BE2C (cell line): ENCODE measurements around the gene AMZ1.
"Not testable (repeated sequence)": the region's sequence is repeated elsewhere in the genome, so short reads cannot be mapped to it uniquely, and the experiment has no call there.

ENCODE experiments used
- DNase-seq: peaks from one replicate; pipeline ENCODE4 v3.0.0-alpha.2; 2020
- H3K27me3 ChIP-seq: fragments of 250-450 bp; sonication (Bioruptor Pico); 2 replicates; pipeline ENCODE4 v1.5.1; 2020; ENCODE audit warnings: mild to moderate bottlenecking
- H3K36me3 ChIP-seq: fragments of 250-450 bp; sonication (Bioruptor Pico); 2 replicates; pipeline ENCODE4 v1.5.1; 2020; ENCODE audit warnings: mild to moderate bottlenecking
- H3K4me1 ChIP-seq: fragments of 250-450 bp; sonication (Bioruptor Pico); 2 replicates; pipeline ENCODE4 v1.5.1; 2020
- H3K4me3 ChIP-seq: 2 replicates; pipeline ENCODE4 v1.5.1; 2011; ENCODE audit warnings: low read depth, low read length
- H3K9me3 ChIP-seq: fragments of 250-450 bp; sonication (Bioruptor Pico); 2 replicates; pipeline ENCODE4 v1.5.1; 2020
- CTCF ChIP-seq: IDR thresholded peaks from 2 replicates; pipeline ENCODE4 v1.5.1; 2012; ENCODE audit warnings: mild to moderate bottlenecking, low read depth, low read length

Gene AMZ1

DNA sequence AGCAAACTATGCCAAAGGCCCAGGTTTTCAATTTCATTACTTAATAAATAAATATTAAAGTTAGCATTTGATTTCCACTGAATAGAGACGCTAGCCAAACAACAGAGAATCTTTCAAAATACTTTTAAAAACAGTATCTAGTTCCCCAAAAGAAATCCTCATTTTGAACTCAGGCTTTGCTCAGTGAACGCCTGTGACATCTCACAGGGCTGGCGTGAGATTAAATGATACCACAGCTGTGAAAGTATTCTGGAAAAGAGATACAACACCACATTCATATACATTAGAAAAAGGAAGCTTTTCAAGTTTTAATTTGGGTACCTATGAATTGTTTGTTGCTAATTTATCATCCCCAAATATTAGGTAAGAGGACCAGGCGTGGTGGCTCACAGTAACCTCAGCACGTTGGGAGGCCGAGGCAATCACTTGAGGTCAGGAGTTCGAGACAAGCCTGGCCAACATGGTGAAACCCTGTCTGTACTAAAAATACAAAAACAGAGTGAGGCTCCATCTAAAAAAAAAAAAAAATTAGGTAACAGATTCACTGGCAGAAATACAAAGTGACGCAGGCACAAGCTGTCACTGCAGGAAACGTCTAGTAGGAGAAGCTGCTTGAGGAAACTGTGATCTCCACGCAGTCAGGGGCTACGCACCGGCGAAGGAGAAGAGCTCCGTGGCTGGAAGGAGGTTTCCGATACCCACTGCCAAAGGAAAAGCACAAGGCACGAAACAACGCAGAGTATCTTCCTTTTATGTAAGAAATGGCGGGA lies 50.0 kb downstream of the AMZ1 start:
- H3K4me1 ChIP-seq, result peaks cover 9% of the 10 kb centered on the region
- H3K9me3 ChIP-seq, result no peaks in the 10 kb centered on the region
- no peak overlapping the region for H3K4me3 ChIP-seq
- no peaks in the 10 kb centered on the region for H3K27me3 ChIP-seq
- no peak for TF ChIP-seq CTCF
- no peak for DNase-seq
- H3K36me3 ChIP-seq, result no peaks in the 10 kb centered on the region

DNA sequence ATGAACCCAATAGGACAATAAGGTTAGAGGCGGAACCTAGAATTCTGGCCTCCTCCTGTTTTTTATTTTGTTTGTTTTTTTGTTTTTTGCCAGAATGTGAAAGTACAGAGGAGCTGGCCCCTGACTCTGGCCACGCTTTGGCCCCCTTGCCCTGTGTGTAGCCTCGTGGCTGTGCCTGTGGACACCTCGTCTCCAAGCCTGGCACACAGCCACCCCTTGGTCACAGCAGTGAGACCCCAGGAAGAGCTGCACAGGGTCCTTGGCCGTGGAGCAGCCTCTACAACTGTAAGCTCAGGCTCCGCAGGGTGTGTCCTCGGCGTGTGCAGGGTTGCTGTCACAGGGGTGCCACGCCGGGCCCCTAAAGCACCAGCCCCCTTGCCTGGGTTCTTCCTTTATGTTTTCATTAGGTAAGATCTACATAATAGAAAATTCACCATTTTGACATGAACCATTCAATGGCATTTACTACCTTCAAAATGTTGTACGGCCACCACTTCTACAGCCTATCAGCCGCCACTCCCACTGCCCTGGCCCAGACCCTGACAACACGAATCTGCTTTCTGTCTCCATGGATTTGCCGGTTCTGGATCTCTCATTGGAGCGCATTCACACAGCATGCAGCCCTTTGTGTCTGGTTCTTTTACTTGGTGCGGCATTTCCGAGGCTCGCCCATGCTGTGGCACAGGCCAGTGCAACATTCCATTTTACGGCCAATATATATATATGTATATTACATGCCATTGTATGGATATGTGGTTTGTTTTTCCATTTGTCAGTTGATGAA lies 51.0 kb downstream of the AMZ1 start:
- peaks cover 7% of the 10 kb centered on the region for H3K4me1 ChIP-seq
- no peaks in the 10 kb centered on the region for H3K27me3 ChIP-seq
- no peaks in the 10 kb centered on the region; the same call in 1 of the 2 replicates for H3K9me3 ChIP-seq
- no peaks in the 10 kb centered on the region for H3K36me3 ChIP-seq
- H3K4me3 ChIP-seq, result no peak overlapping the region
- no peak for TF ChIP-seq CTCF
- no peak for DNase-seq

GRCh38 chr7:2743523-2744185 lies 55.7 kb downstream of the AMZ1 start:
- not testable (repeated sequence) for H3K36me3 ChIP-seq, DNase-seq, H3K4me1 ChIP-seq, H3K9me3 ChIP-seq, H3K27me3 ChIP-seq, H3K4me3 ChIP-seq

DNA sequence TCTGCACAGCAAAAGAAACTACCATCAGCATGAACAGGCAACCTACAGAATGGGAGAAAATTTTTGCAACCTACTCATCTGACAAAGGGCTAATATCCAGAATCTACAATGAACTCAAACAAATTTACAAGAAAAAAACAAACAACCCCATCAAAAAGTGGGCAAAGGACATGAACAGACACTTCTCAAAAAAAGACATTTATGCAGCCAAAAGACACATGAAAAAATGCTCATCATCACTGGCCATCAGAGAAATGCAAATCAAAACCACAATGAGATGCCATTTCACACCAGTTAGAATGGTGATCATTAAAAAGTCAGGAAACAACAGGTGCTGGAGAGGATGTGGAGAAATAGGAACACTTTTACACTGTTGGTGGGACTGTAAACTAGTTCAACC lies 60.7 kb downstream of the AMZ1 start:
- H3K4me3 ChIP-seq, DNase-seq, H3K27me3 ChIP-seq, H3K9me3 ChIP-seq, H3K4me1 ChIP-seq, H3K36me3 ChIP-seq: not testable (repeated sequence)

DNA sequence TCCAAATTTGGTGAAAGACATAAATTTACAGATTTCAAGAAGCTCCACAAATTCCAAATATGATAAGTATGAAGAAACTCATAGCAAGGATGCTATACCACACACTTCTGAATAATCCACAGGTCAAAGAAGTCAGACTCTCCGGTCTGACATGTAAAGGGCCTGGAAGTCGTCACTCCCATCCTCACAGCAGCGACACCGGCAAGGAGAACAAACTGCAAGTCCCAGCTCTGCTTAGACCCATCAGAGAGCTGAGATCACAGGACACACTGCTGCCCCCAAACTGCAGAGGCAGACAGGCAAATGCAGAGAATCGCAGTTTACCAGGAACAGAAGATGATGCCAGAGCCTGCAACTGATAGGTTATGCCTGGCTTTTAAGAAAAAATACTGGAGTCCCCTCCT lies 62.0 kb downstream of the AMZ1 start:
- H3K36me3 ChIP-seq, result no peaks in the 10 kb centered on the region
- no peaks in the 10 kb centered on the region for H3K27me3 ChIP-seq
- peaks cover 8% of the 10 kb centered on the region for H3K4me1 ChIP-seq
- TF ChIP-seq CTCF, result peak; percentile 37; the same call in 1 of the 2 replicates
- no peak overlapping the region for H3K4me3 ChIP-seq
- DNase-seq, result peak; percentile 57
- no peaks in the 10 kb centered on the region for H3K9me3 ChIP-seq

DNA sequence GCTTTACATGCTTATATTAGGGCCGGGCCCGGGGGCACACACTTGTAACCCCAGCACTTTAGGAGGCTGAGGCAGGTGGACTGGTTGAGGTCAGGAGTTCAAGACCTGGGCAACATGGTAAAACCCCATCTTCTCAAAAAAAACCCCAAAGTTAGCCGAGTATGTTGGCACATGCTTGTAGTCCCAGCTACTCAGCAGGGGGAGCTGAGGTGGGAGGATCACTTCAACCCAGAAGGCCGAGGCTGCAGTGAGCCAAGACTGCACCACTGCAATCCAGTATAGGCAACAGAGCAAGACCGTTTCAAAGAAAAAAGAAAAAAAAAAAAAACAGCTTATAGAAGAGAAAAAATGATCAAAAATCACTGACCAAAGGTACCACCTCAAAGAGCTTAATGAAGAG lies 63.1 kb downstream of the AMZ1 start:
- no peak for TF ChIP-seq CTCF
- no peaks in the 10 kb centered on the region for H3K9me3 ChIP-seq
- no peak for DNase-seq
- H3K36me3 ChIP-seq, result no peaks in the 10 kb centered on the region
- no peaks in the 10 kb centered on the region for H3K27me3 ChIP-seq
- no peak overlapping the region for H3K4me3 ChIP-seq
- H3K4me1 ChIP-seq, result peaks cover 8% of the 10 kb centered on the region

DNA sequence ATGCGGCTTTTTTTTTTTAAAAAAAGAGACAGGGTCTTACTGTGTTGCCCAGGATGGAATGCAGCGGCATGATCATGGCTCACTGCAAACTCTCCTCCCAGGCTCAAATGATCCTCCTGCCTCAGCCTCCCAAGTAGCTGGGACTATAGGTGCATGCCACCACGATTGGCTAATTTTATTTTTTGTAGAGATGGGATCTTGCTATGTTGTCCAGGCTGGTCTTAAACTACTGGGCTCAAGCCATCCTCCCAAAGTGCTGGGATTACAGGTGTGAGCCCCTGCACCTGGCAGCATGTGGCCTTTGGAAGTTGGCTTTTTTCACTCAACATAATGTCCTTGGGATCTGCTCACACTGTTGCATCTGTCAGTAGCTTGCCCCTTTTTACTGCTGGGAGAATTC lies 65.1 kb downstream of the AMZ1 start:
- Histone ChIP-seq H3K9me3 (no peaks in the 10 kb centered on the region), H3K4me1 (peaks cover 16% of the 10 kb centered on the region), H3K4me3 (no peak overlapping the region), H3K36me3 (no peaks in the 10 kb centered on the region), H3K27me3 (no peaks in the 10 kb centered on the region)
- TF ChIP-seq CTCF, result no peak
- DNase-seq, result no peak
